ENCODE measurements around the gene SPEF1. TPM values are rescaled to one million over a fixed set of nuclear protein-coding genes. Genes with fewer than 3 reads are reported as not detected.

Gene SPEF1
- total RNA-seq, 4 donors from 2014 or later, result 0.13 to 2.5 (median 2.0) TPM

- H3K4me1 ChIP-seq, result peaks cover 10 to 22% of the 10 kb centered on the region in 2 donors
- WGBS, 2 donors, result 76 to 88% methylated on average over 7 of the region's 7 CpGs
- H3K27me3 ChIP-seq, result no peaks in the 10 kb centered on the region
- no peak for DNase-seq
- no peaks in the 10 kb centered on the region for H3K36me3 ChIP-seq
- no peak overlapping the region for H3K27ac ChIP-seq
- H3K9me3 ChIP-seq, result no peaks in the 10 kb centered on the region
- intact Hi-C loops (cut with DNase I), result no loop called here
- TF ChIP-seq POLR2A (IDR thresholded peaks at IDR 0.05), result no peak
- TF ChIP-seq, protein P1, sequence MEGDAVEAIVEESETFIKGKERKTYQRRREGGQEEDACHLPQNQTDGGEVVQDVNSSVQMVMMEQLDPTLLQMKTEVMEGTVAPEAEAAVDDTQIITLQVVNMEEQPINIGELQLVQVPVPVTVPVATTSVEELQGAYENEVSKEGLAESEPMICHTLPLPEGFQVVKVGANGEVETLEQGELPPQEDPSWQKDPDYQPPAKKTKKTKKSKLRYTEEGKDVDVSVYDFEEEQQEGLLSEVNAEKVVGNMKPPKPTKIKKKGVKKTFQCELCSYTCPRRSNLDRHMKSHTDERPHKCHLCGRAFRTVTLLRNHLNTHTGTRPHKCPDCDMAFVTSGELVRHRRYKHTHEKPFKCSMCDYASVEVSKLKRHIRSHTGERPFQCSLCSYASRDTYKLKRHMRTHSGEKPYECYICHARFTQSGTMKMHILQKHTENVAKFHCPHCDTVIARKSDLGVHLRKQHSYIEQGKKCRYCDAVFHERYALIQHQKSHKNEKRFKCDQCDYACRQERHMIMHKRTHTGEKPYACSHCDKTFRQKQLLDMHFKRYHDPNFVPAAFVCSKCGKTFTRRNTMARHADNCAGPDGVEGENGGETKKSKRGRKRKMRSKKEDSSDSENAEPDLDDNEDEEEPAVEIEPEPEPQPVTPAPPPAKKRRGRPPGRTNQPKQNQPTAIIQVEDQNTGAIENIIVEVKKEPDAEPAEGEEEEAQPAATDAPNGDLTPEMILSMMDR (IDR thresholded peaks at IDR 0.05), result no peak
- H3K4me3 ChIP-seq (replicated peaks in 1 of 3), result no peak overlapping the region
These were observed 9.6 kb downstream of the SPEF1 start for GRCh38 chr20:3771552-3772058.

DNA sequence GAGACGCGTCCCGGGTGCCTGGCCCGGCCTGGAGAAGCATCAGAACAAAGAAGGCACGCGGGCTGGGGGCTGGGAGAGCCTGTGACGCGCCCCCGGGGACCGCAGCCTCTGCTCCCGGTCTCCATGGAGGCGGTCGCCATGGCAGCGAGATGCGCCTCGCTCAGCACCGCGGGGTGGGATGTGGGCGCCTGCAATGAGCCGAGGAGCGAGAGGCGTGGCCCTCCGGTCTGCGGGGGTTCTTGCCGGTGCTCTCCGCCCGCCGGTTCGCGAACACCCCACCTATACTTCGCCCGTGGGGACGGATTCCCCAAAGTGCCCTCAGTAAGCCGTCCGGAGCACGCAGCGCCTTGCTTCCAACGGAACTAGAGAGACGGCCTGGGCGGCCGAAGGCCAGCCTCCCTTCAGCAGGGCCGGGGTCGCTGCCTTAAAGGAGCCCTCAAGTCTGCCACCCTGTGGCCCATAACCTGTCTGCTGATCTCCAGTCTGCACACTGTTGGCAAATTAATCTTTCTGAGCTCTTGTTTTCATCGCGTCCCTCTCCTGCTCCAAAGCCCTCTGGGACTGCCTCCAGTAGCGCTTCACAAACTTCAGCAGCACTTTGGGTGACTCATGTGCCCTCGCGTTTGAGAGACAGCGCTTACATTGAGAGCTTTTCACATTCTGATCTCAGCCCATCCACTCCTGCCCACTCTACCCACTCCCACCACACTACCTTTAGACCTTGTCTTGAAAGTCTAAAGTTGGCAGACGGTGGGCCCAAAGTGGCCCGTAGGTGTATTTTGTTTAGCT, 12.7 kb downstream of the SPEF1 start:
- WGBS, 2 donors, result 1 to 2% methylated on average over 16 to 43 of the region's 51 CpGs
- Histone ChIP-seq H3K27me3 (no peaks in the 10 kb centered on the region), H3K9me3 (no peaks in the 10 kb centered on the region), H3K27ac (peak overlapping the region; percentile 70 to 88 (median 86)), H3K36me3 (no peaks in the 10 kb centered on the region), H3K4me1 (peaks cover 10 to 26% of the 10 kb centered on the region in 2 donors), H3K4me3 (replicated peaks in 1 of 3) (peak overlapping the region; percentile 63 to 80 (median 71))
- peak; percentile 80 to 83 for DNase-seq
- intact Hi-C loops (cut with DNase I), result no loop called here
- TF ChIP-seq, protein P1 (IDR thresholded peaks at IDR 0.05), result peak in 5 of 6 experiments; percentile 20 to 56 (median 41)
- peak; percentile 13 to 30 for TF ChIP-seq POLR2A (IDR thresholded peaks at IDR 0.05)

DNA sequence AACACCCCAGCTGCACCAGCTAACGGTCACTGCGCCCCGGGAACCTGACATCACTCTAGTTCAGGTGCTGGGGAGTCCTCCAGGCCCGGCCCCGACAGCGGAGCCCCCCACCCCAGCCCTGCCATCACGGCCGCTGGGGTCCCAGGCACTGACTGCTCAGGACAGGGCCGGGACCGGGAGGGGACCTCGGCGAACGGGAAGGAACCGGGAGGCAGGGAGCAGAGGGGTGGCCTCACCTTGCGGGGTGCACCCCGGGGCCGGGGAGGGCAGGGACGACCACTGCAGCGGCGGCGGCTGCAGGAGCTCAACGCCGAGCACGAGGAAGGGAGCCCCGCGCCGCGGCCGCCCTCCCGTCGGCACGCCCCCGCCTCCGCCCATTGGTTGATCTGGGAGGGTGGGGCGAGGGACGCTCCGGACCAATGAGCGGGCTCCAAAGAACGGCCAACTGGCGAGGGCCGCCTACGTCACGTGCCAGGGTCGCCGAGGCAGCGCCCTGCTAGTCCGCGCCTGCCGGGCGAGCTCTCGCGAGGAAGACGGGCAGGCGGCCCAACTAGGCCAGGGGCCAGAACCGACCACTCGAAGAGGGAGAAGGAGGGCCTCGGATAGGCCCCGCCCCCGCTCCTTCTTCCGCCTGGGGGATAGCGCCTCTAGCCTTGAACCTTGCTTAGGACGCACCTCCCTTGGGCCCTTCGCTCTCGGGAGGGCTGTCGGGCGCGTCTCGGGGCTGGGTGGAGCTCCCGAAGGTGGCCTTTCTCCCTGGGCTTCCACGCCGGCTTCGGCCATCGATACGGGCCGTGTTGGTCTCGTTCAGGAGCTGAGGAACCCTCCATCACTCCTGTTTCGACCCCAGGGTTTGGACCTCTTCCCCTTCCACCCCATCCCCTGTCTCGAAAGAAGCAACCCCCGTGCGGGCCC, 13.6 kb downstream of the SPEF1 start, which contains the start of gene ADISSP:
TSS of gene ADISSP (minus strand) at position 327 of the 915 bp plus-strand sequence. CDS start 7,653 bp downstream, outside the sequence.
- intact Hi-C loops (cut with DNase I), result no loop called here
- H3K4me3 ChIP-seq (replicated peaks in 1 of 3), result peak within 1 kb of the TSS; percentile 71 to 83 (median 80)
- H3K27ac ChIP-seq, result peak within 1 kb of the TSS; percentile 70 to 88 (median 86)
- H3K4me1 ChIP-seq, result peaks cover 10 to 26% of the 10 kb centered on the region in 2 donors
- H3K9me3 ChIP-seq, result no peaks in the 10 kb centered on the region
- no peaks in the 10 kb centered on the region for H3K27me3 ChIP-seq
- H3K36me3 ChIP-seq, result no peaks in the 10 kb centered on the region
- 0% methylated on average over 15 to 44 of the region's 80 CpGs for WGBS, 2 donors
- DNase-seq, result peak; percentile 98 to 99
- TF ChIP-seq, protein P1 (IDR thresholded peaks at IDR 0.05), result peak in 1 of 6 experiments; percentile 19
- peak in 1 of 2 donors; percentile 73 for TF ChIP-seq POLR2A (IDR thresholded peaks at IDR 0.05)

DNA sequence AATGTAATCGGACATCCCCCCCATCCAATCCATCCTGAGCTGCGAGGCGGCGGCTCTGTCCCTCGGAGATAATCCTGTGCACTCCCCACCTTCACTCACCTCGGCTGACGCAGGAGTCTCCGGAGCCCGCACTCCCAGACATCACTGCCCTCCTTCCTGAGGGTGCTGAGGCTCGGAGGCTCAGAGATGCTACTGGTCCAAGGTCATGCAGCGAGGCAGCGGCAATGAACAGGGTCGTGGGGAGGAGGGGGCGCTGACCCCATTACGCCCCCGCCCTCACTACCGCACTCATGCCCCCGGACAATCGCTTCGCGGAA, 14.2 kb downstream of the SPEF1 start:
- peak in 1 of 2 donors; percentile 25 for DNase-seq
- Histone ChIP-seq H3K27me3 (no peaks in the 10 kb centered on the region), H3K27ac (no peak overlapping the region), H3K4me1 (peaks cover 10 to 26% of the 10 kb centered on the region in 2 donors), H3K9me3 (no peaks in the 10 kb centered on the region), H3K4me3 (replicated peaks in 1 of 3) (peak overlapping the region; percentile 11 to 83 (median 71)), H3K36me3 (no peaks in the 10 kb centered on the region)
- 2 to 4% methylated on average over 9 to 16 of the region's 21 CpGs for WGBS, 2 donors
- intact Hi-C loops (cut with DNase I), result no loop called here
- no peak for TF ChIP-seq POLR2A (IDR thresholded peaks at IDR 0.05)
- TF ChIP-seq, protein P1 (IDR thresholded peaks at IDR 0.05), result no peak
